Measurements from ENCODE around the gene STIP1. TPM values are rescaled to one million over a fixed set of nuclear protein-coding genes. Genes with fewer than 3 reads are reported as not detected.

STIP1 gene
- total RNA-seq, 2 donors from 2014 or later: 104 to 139 TPM

DNA sequence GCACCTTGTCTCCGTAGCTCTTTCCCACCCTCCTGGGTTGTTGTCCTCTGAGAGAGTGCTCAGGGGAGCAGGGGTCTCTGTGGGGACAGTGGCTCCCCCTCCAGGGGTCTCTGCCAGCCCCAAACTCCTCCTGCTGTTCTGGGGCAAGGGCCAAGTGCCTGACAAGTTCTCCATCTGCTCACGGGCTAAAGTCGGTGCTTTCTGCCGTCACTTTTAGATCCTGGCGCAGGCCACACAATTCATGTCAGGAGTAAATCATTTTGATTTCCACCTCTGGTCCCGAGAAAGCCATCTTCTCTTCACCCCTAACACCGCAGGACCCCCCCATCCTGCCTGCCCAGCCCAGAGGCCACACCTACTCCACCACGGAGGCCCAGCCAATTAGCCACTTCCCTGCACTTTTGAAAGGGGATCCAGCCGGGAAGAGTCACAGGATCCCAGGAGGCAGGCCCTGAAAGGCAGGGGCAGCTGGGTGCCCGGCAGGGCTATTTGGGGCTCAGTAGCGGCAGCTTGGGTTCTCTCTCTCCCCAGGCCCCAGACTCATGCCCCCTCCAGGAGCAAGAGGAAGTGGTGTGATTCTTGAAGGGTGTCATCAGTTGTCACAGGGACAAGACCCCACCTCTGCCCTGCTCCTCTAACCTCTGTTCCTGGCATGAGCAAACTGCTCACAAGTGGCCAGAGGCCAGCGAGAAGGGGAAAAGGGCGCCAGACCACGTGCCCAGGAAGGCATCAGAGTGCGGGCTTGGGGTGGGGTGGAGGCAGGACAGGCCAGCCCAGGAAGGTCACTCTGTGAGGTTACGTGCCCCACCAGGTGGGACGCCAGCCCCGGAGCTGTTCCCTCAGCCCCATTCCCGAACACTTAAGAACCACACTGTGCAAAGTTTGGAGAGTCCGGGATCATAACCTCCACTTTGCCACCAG lies 21.3 kb upstream of the STIP1 start:
- Histone ChIP-seq H3K27me3 (replicated peaks; ENCODE audit: insufficient read depth) (no peaks in the 10 kb centered on the region), H3K36me3 (no peaks in the 10 kb centered on the region), H3K4me3 (peak overlapping the region; percentile 73 to 86), H3K4me1 (replicated peaks) (peaks cover 4% of the 10 kb centered on the region), H3K27ac (peak overlapping the region in 1 of 2 donors; percentile 89), H3K9me3 (no peaks in the 10 kb centered on the region)
- TF ChIP-seq, protein P1, sequence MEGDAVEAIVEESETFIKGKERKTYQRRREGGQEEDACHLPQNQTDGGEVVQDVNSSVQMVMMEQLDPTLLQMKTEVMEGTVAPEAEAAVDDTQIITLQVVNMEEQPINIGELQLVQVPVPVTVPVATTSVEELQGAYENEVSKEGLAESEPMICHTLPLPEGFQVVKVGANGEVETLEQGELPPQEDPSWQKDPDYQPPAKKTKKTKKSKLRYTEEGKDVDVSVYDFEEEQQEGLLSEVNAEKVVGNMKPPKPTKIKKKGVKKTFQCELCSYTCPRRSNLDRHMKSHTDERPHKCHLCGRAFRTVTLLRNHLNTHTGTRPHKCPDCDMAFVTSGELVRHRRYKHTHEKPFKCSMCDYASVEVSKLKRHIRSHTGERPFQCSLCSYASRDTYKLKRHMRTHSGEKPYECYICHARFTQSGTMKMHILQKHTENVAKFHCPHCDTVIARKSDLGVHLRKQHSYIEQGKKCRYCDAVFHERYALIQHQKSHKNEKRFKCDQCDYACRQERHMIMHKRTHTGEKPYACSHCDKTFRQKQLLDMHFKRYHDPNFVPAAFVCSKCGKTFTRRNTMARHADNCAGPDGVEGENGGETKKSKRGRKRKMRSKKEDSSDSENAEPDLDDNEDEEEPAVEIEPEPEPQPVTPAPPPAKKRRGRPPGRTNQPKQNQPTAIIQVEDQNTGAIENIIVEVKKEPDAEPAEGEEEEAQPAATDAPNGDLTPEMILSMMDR (IDR thresholded peaks at IDR 0.05): no peak
- TF ChIP-seq POLR2AphosphoS5 (IDR thresholded peaks at IDR 0.05) (no peak), POLR2A (IDR thresholded peaks at IDR 0.05) (no peak)
- intact Hi-C loops (cut with DNase I): no loop called here
- 51% methylated on average over 20 of the region's 20 CpGs for WGBS
- DNase-seq (ENCODE audit: low spot score): peak; percentile 31

DNA sequence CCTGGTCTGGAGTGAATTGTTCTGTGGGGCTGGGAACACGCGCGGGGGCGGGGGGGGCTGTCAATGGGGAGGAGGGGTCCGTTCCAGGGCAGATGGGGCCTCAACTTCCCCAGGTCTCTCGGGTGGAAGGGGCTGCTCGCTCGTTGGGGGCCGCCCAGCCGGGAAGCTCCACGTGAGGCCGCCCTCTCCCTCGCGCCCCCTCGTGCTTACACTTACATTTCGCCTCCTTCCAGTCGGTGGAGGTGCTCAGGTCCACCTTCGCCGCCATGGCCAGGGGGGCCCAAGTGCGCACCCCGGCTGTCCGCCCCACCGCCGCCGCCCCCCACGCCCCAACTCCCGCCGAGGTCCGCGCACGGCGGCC lies 20.5 kb upstream of the STIP1 start:
- Histone ChIP-seq H3K9me3 (no peaks in the 10 kb centered on the region), H3K27ac (peak overlapping the region; percentile 89 to 92), H3K4me3 (peak overlapping the region; percentile 73 to 86), H3K27me3 (replicated peaks; ENCODE audit: insufficient read depth) (no peaks in the 10 kb centered on the region), H3K36me3 (no peaks in the 10 kb centered on the region), H3K4me1 (replicated peaks) (peaks cover 4% of the 10 kb centered on the region)
- under 1% methylated on average over 28 of the region's 32 CpGs for WGBS
- intact Hi-C loops (cut with DNase I): no loop called here
- TF ChIP-seq POLR2AphosphoS5 (IDR thresholded peaks at IDR 0.05) (no peak), POLR2A (IDR thresholded peaks at IDR 0.05) (no peak)
- TF ChIP-seq, protein P1 (IDR thresholded peaks at IDR 0.05): no peak
- no peak for DNase-seq (ENCODE audit: low spot score)

DNA sequence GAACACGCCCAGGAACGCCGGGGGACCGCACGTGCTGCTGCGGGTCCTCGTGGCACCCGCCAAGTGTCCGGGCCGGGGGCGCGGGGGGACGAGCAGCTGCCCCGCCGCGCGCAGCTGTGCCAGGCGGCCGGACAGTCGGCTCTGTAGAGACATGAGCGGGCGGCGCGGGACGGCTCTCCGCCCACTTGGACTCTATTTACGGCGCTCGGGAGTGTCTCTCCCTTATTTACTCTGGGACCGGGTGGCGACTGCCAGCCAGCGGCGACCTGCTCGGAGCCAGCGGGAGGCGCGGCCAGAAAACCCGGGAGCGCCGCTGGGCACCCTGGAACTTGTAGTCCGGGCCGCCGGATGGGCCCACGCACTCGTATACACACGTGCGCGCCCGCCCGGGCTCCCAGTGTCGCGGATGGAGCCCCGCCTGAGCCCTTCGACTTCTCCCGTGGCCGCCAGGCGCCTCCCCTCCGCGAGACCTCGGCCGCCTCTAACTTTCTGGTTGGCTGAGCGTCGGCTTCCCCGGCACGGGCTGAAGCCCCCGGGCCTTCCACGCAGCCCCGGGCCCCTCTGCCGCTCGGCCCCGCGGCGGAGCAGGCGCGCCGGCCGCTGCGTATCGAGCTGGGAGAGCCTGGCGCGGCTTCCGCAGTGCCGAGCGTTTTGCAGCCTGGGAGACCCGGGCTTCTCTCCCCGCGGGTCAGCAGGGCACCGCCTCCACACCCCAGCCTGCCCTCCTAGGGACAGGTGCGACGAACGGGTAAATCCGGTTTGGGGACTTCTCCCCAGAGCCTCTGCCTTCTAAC lies 19.9 kb upstream of the STIP1 start, which contains the start of gene MACROD1:
Gene MACROD1, minus strand, starts transcription at position 272 of the 794 bp plus-strand sequence. Its CDS starts 119 bp downstream, at position 153.
- Histone ChIP-seq H3K36me3 (no peaks in the 10 kb centered on the region), H3K4me1 (replicated peaks) (peaks cover 4% of the 10 kb centered on the region), H3K27me3 (replicated peaks; ENCODE audit: insufficient read depth) (no peaks in the 10 kb centered on the region), H3K27ac (peak within 1 kb of the TSS; percentile 89 to 92), H3K9me3 (no peaks in the 10 kb centered on the region), H3K4me3 (peak within 1 kb of the TSS; percentile 73 to 86)
- DNase-seq (ENCODE audit: low spot score): peak; percentile 95
- peak; percentile 80 for TF ChIP-seq POLR2AphosphoS5 (IDR thresholded peaks at IDR 0.05)
- TF ChIP-seq POLR2A (IDR thresholded peaks at IDR 0.05): peak; percentile 86
- TF ChIP-seq, protein P1 (IDR thresholded peaks at IDR 0.05): peak in 2 of 4 experiments; percentile 10 to 22
- under 1% methylated on average over 51 of the region's 92 CpGs for WGBS
- intact Hi-C loops (cut with DNase I): no loop called here

DNA sequence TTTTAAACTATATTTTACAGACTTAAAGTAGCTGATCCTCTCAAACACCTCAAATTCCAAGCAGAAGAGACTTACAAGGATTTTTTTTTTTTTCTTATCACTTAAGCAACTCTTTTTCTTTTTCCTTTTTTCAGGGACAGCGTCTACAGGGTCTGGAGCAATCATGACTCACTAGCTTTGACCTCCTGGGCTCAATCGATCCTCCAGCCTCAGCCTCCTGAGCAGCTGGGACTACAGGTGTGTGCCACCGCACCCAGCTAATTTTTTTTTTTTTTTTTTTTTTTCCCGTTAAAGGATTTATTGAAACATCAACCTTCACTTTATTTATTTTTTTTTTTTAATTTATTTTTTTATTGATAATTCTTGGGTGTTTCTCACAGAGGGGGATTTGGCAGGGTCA lies 15.6 kb upstream of the STIP1 start:
- Histone ChIP-seq H3K27ac (no peak overlapping the region), H3K4me3 (no peak overlapping the region), H3K4me1 (replicated peaks) (peaks cover 4% of the 10 kb centered on the region), H3K36me3 (no peaks in the 10 kb centered on the region), H3K27me3 (replicated peaks; ENCODE audit: insufficient read depth) (no peaks in the 10 kb centered on the region), H3K9me3 (no peaks in the 10 kb centered on the region)
- intact Hi-C loops (cut with DNase I): no loop called here
- no peak for TF ChIP-seq POLR2A (IDR thresholded peaks at IDR 0.05)
- no peak for TF ChIP-seq POLR2AphosphoS5 (IDR thresholded peaks at IDR 0.05)
- TF ChIP-seq, protein P1 (IDR thresholded peaks at IDR 0.05): no peak
- DNase-seq (ENCODE audit: low spot score): no peak
- 92% methylated on average over 4 of the region's 4 CpGs for WGBS
